Neural progenitor cell (in vitro differentiated cells): ENCODE results near the gene ITGAX.

Experiments used
- EZH2 ChIP-seq: fragments of 200-600 bp; sonication (generic); IDR thresholded peaks from 2 replicates; pipeline ENCODE4 v1.6.1; 2017; ENCODE audit warnings: antibody characterized with exemption, mild to moderate bottlenecking, moderate library complexity
- TF ChIP-seq, protein P1 (sequence below): fragments of 200-600 bp; sonication (generic); IDR thresholded peaks from 2 replicates; pipeline ENCODE4 v1.5.1; 2017; ENCODE audit warnings: antibody characterized with exemption, mild to moderate bottlenecking

DNA sequence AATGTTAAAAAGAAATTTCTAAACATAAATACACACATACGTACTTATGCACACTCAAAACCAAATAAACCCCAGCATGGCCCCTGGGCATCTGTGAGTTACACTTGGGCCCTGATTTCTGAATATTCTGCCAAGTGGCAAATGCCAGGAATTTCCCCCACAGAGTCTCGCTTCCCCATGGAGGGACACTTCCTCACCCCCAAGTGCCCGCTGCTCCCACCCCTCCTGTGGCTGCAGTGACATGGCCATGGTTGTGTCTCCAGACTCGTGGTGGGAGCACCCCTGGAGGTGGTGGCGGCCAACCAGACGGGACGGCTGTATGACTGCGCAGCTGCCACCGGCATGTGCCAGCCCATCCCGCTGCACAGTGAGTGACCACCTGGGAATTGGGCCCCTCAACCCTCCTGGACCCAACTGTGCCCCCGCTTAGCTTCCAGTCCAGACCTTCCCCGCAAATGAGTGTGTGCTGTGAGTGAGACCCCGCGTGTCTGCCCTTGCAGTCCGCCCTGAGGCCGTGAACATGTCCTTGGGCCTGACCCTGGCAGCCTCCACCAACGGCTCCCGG is 42.2 kb downstream of the ITGAX start:
- TF ChIP-seq, protein P1, sequence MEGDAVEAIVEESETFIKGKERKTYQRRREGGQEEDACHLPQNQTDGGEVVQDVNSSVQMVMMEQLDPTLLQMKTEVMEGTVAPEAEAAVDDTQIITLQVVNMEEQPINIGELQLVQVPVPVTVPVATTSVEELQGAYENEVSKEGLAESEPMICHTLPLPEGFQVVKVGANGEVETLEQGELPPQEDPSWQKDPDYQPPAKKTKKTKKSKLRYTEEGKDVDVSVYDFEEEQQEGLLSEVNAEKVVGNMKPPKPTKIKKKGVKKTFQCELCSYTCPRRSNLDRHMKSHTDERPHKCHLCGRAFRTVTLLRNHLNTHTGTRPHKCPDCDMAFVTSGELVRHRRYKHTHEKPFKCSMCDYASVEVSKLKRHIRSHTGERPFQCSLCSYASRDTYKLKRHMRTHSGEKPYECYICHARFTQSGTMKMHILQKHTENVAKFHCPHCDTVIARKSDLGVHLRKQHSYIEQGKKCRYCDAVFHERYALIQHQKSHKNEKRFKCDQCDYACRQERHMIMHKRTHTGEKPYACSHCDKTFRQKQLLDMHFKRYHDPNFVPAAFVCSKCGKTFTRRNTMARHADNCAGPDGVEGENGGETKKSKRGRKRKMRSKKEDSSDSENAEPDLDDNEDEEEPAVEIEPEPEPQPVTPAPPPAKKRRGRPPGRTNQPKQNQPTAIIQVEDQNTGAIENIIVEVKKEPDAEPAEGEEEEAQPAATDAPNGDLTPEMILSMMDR, result no peak
- TF ChIP-seq EZH2, result no peak
